IPS-NIHi7 (cell line): ENCODE results near the gene KRT33A.
"Not testable (repeated sequence)": the region's sequence is repeated elsewhere in the genome, so short reads cannot be mapped to it uniquely, and the experiment has no call there.

Source experiments
- DNase-seq: peaks from one replicate; pipeline ENCODE4 v3.0.0; 2012; ENCODE audit warnings: mixed read lengths; ENCODE audit errors: extremely low spot score

KRT33A gene

DNA sequence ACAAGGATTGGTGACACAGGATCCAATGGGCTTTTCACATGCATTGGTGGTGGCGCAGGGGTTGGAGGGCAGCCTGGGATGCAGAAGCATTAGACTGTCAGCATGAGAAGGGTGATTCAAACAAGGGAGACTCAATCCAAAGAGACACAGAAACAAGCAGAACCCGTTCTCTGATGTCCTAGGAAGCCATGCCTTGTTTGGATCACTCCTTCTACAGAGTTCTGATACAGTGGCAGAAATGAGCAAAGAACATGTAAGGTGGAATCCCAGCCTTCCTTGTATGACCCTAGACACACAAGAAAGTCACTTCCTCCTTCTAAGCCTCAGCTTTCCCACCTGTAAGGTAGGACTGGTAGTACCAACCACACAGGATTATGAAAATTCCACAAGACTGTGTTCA is 13.3 kb upstream of the KRT33A start:
- DNase-seq, result no peak

DNA sequence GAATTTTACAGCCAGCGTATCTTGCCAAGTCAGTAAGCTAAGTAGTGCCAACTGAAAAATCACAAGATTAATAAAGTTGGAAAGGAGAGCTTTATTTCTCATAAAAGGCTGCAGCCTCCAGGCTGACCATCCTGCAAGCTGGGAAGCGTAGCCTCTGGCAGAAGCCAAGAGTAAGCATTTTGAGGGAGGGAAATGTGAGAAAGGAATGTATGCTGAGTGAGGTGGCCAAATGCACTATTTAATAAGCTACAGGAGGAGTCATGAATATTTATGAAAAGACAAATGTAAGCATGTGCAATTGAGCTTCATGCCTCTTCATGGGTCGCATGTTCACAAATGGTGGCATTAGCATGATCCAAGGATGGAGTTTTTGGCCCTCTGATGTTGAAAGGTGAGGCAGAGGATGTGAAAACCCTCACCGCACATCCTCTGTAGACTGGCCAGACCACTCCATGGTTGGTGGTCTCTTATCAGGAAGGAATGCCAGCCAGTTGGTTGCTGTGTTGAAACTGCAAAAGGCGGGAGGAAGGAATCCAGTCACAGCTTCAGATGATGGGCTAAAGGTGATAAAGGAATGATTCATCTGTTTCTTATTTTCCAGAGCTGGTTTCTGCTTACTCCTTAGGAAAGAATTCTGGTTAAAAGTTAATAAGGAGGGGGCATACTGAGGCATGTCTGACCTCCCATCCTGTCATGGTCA is 9.8 kb upstream of the KRT33A start:
- no peak for DNase-seq

DNA sequence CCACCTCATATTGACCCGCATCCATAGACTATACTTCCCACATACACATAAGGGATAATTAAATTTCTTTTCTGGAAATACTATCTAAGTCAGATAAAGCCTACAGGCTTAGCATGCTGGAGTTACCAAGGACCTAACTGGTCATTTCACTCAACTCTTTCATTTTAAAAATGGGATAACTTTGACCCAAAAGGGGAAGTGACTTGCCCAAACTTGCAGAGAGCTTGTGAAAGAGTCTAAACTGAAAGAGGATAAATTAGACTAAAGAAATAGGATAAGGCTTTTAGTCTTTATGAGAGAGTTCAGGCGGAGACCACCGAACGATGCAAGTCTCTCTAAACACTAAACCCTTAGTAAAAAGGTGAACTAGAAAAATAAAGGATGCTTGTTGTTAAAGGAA is 3.9 kb upstream of the KRT33A start:
- no peak for DNase-seq

DNA sequence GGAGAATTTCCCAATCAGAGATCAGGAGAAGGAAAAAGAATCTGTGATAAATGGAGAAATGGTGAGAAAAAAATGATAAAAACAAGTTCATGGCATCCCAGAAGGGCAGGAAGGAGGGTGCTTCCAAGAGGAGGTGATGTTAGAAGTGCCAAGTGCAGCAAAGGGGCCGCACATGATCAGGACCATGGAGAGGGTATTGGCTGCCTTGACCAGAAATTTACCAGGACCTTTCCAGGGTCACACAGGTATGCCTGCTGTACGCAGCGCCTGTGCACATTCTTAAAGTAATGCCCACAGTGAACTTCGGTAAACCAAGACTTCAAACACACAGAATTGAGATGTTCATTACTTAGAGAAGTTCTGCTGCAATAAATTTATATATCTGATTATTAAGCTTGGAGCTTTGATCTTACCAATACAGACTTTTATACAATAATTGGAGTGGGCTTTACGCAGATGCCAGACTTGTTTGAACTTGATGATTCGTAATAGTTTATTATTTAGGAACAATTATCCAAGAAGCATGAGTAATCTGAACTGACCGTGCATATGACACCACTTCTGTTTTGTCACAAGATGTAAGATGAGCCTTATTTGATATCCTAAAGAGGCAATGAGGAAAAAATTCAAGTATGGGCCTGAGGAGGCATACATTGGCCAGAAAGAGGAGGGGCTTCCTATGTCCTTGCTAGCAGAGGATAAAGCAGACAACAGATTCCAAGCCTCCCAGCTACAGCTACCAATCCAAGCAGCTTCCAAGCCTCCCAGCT is 2.2 kb upstream of the KRT33A start:
- peak; percentile 45 for DNase-seq

DNA sequence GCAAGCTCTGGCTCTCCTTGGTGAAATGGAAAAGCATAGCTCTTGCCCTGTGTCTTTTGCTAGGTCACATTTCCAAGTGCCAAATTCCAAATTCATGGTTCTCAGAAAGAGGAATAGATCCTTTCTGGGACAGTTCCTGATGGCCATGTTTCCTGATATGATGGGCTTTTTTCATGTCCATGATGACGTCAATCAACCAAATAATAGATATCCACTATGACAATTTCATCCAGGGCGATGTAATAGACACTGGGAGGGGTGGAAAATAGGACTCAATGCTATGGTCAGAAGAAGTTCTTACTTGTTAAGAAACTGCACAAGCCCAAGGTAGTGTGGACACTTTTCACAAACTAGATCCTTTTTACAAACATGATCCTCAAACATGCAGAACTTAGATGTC is 549 bp upstream of the KRT33A start:
- DNase-seq, result no peak

DNA sequence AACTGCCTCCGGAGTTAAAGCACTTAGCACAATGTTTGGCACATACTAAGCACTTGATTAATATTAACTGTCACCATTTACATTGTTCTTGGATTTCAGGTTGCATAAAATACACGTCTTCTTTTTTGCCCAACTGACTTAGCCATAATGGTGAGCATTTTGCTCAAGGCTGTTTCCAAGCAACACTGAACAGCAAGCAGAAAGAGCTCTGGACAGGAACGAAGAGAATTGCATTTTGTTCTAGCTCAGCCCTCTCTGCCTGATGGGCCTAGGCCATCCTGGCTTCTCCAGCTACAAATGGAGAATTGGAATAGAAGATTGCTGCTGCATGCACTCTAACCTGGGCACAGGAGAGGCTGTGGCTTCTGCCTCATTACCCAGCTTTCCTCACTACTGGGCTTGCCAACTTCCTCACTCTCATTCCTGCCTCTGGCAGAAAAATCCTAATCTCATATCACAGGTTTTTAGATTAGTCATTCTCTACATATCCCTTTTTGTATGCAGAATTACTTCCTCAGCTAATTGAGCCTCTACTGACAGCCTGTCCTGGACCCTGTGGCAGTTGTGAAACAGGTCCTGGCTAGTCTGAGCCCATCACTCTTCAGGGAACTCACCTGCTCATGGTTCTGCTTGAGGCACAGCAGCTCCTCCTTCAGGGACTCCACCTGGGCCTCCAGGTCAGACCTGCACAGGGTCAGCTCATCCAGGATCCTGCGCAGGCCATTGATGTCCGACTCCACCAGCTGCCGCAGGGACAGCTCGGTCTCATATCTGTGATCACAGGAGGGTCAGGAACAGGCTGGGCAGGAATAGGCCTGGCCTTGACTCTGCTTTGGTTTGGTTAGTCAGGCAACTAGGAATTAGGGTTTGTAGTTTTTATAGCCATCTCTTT is 2.5 kb downstream of the KRT33A start:
- DNase-seq, result no peak

DNA sequence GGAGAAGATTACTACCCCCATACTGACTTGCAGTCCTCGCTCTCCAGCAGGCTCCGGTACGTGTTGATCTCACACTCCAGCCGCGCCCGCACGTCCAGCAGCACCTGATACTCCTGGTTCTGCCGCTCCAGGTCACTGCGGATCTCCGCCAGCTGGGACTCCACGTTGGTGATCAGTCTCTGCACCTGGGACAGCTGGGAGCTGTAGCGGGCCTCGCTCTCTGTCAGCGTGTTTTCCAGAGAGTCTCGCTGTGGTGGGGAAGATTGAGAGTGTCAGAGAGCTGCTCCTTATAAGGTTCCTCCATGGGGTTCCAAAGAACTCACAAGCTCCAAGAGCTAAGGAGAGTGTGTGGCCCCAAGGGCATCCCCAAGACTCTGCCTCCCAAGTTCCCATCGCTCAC is 4.2 kb downstream of the KRT33A start:
- not testable (repeated sequence) for DNase-seq

DNA sequence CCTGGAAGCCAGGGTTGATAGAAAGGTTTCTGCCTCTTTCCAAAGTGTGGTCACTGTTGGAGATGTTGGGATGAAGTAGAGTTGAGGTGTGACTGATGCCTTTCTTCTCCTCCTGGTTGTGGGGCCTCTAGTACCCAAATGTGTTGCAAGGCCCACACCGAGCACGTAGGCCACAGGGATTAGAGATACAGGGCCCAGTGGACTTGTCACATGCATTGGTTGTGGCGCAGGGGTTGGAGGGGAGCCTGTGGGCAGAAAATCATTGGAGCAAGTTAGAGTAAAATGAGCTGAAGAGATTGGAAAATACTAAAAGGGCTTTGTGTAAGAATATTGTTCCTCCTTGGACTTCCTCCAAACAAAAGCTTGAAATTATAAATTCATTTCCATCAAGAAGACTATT is 4.6 kb downstream of the KRT33A start:
- no peak for DNase-seq

DNA sequence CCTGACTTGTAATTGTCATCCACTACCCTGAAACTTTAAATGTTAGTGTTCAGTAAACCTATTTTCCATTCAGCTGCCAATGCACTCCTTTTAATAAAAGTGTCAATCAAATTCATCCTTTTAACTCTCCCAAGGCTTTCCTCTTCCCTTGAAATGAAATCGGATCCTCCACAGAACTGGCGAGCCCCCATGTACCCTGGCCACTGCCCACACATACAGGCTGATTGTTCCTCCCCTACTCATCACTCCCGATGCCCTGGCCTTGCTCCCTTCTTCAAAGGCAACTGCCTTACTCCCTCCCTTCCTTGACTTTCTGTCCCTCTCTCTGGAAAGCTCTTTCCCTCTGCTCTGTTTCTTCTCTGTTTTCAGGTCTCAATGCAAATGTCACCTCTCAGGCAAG is 7.6 kb downstream of the KRT33A start:
- DNase-seq, result no peak

DNA sequence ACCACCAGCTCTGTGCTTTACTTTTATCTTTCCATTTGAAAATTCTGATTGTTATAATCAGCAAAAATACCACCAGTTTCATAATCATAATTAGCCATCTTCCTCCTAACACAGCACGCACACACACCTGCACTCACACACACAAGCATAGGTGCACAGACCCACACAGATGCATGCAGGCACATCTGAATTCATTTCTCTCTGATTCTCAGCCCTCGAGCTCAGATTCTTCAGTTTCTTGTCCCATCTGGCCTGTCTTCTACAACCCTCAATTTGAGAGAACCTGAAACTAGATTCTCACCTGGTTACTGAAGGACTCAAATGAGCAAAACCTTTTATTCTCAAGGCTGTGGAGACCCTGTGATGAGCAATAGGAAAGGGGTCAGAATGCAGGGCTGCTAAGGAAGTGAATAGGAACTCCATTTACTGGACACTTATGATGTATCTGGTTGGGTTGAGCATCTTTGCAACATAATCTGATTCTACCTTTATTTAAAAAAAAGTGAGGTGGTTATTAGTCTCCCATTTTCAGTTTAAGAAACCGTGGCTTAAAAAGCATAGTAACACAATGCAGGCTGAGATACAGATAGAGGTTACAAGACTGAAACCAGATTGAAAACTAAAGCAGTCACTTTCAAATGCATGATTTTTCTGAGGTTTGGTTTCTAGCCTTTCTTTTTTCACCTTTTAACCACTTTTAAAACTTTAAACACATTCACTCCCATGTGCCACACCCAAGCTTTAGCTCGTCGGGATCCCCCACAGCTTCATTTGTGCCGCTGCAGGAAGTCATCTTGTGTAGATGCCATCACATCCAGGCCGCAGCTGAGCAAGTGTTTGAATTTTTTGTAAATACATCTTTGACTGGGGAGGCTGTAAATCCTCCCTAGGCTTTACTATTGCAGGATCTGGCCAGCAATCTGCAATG is 9.4 kb downstream of the KRT33A start:
- no peak for DNase-seq

DNA sequence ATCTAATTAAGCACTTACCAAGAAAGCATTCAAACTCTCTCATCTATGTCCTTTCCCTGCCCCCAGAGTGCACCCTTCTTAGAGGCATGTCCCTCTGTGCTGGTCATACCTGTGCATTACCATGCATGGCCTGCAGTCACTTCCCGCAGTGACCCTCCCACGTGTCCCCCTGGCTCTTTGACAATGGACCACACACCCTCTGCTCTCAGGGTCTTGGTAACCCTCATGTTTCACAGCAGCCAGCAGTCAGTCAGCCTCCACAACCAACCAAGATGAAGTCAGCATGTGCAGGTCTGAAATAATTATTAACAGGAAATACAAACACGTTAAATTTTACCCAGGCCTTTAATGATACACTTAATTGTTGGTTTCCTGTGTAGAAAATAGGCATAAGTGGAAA is 10.1 kb downstream of the KRT33A start:
- no peak for DNase-seq

DNA sequence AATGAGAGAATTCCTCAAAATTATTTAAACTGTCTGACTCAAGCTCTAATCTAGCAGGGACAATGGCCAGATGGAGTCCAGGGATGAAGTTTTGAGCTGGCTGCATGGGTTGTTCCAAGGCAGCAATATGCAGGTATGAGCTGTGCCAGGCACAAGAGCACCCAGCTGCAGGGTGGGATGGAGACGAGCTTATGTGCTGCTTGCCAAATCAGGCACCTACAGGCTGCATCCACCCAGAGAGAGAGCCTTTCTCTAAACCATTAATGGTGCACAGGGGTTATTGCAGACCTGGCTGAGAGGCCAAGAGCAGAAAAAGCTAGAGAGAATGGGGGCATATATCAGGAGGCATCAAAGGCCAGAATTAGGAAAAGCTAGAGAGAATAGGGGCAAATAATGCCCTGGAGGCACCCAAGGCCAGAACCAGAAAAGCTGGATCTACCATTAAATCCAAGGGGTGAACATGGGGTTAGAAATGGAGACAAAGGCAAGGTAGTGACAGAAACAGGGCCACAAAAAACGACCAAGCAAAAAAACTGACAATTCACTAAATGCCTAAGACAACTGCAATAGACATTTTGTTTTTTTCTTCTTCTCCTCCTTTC is 11.0 kb downstream of the KRT33A start:
- DNase-seq, result no peak

DNA sequence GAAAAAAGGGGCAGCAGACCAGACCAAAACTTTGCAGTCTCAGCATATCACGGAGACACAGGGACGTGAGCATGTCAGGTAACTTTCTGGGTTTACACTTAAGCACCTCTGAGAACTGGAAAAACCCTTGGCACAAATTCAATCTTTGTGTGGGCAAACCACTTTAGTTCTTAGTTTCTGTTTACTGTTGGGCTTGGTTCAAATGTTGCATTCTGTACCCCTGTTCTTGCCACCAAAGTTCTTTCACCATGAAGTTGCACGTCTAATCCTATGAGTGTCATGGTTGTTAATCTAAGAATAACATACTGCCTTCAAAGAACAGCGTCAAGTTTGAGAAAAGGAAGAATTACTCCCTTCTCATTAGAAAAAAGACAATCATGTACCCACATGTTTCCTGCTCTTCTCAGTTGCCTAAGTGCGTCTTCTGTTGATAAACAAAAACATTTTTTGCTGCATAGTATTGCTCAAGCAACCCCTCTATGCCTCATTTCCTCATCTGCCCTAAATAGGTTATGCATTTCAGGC is 11.6 kb downstream of the KRT33A start:
- DNase-seq, result no peak

DNA sequence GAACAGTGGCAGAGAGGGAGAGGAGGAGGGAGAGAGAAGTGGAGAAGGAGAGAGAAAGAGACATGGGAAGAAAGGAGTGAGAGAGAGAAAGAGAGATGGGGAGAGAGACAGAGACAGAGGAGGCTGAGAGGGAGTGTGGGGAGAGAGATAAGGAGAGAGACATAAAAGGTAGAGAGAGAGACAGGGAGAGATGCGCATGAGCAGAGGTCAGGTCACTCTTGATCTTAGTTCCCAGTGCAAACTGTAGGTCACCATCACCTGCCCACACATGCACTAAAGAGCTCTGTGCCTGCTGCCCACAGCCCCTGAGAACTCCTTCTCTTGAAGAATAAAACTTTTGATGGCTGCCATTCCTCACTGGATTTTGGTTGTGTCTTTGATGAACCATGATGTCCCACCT is 14.9 kb downstream of the KRT33A start:
- DNase-seq, result no peak

DNA sequence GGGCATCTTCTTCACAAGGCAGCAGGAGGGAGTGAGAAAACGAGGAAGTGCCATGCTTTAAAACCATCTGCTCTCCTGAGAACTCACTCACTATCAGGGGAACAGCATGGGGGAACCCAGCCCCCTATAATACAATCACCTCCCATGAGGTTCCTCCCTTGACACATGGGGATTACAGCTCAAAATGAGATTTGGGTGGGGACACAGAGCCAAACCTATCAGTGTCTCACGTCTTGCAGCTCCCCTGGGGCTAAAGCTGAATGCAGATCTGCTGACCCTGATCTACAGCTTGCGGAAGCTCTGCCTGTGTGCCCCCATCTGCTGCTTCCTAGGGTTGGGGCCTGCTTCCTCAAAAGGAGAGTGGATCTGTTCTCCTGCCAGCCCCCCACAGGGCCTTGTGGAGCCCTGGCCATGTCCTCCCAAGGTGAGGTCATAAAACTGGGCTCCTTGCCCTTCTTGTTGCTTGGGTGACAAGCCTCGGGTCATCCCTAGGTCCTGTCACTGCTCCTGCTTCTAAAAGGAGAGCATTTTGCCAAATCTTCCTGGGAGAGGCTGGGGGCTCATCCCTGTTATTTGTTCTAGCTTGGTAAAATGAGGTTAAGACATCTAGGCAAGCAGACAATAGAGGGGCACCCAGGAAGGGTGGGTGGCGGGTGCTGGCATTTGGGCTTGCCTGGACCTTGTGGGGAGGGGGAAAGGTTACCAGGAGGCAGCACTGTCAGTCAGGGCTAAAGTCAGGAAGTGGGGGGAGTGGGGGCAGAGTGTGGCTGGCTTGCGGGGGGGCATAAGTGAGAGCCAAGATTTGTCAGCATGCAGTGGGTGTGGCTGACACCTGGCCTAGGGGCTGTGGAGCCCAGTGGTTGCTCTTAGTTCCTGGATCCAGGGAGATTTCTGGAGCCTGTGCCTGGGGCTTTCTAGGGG is 16.0 kb downstream of the KRT33A start:
- no peak for DNase-seq

DNA sequence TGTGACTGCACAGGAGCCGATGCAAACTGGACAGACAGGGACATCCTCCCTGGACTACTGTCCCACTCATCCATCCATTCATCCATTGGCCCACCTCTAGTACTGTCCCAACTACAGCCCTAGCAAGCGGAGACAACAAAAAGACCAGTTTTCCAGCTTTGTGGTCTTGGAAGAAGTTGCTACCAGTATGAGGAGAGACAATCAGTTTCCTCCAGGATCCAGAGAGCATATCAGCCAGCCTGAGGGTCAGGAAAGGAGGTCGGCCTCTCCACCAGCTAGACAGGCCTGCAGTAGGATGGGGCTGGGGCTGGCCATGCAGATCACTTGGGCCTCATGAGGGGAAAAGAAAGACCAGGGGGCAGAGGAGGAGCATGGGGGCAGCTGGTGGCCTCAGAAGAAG is 16.8 kb downstream of the KRT33A start:
- no peak for DNase-seq

DNA sequence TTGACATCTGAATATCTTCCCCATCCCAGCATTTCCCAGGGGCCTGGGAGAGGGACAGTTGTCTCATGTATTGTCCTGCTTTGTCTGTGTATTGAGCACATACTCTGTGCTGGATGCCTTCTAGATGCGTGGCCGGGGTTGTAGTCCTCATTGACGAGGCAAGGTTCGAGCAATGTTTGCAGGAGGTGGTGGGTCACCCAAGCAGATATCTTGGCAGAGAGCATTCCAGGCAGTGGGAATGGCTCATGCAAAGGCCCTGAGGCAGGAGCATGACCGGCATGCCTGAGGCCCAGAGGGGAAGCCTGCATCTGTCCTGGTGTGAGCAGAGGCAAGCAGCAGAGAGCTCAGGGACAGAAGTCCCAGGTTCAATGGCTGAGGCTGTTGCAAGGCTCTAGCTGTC is 17.5 kb downstream of the KRT33A start:
- no peak for DNase-seq

DNA sequence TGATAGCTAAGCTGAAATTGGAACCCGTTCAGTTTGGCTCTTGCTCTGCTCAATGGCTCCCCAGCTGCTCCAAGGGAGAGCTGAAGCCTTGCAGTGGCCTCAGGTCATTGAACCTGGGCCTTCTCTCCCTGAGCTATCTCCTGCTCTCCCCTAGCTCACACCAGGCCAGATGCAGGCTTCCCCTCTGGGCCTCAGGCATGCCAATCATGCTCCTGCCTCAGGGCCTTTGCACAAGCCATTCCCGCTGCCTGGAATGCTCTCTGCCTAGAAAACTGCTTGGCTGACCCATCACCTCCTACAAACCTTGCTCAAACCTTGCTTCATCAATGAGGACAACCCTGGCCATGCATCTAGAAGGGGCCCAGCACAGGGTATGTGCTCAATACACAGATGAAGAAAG is 18.4 kb downstream of the KRT33A start:
- no peak for DNase-seq

DNA sequence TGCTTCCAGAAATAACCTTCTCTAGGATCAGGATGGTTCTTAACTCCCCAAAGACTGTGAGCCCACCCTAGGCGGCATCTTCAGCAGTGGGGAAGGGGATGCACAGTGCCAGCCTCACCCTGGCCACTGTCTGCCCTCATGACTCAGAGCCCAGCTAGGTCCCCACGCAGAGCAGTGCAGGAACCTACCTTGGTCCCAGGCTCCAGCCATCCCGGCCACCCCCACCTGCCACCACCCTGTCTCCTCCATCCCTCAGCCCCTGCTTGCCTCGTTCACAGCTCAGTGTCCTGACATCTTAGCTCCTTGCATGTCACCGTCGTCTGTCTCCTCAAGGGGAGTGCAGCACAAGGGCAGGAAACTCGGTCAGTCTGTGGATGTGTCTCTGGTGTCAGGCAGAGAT is 19.0 kb downstream of the KRT33A start:
- DNase-seq, result no peak
